Measurements from ENCODE around the gene FYN.
A peak's percentile ranks its signal among the peaks of the same experiment; 100 is the strongest.

FYN gene

GRCh38 chr6:111618407-111618806, 254.8 kb downstream of the FYN start:
- DNase-seq = no peak

- DNase-seq = no peak
These were observed 256.1 kb downstream of the FYN start for GRCh38 chr6:111617149-111617548.

DNA sequence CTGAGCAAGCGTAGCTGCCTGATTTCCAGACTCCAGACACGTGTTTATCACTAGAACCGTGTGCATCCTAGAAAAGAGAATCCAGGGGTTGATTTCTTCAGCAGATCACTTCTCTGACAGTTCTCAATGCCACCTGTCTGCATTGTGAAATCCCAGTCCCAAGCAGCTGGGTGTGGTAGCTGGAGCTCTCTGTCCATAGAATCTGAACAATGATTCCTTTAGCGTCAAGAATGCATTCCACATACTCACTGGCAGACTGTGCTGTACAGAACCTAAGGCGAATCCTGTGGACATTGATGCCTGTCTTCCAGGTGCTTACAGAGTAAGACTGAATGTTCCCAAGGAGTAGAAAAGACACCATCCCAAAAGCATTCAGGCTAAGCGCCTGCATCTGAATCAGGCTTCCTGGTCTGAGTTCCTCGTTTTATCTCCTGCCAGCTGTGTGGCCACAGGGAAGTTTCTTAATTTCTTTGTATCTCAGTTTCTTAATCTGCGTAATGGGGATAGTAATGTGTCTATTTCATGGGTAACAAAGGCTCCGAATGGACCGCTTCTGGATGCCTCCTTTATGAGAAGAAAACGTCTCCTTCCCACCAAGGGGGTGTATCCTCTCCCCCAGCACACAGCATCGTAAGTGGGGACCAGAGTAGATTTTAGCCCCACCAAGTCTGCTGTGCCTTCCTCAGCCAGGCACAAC, 257.2 kb downstream of the FYN start:
- DNase-seq = no peak

DNA sequence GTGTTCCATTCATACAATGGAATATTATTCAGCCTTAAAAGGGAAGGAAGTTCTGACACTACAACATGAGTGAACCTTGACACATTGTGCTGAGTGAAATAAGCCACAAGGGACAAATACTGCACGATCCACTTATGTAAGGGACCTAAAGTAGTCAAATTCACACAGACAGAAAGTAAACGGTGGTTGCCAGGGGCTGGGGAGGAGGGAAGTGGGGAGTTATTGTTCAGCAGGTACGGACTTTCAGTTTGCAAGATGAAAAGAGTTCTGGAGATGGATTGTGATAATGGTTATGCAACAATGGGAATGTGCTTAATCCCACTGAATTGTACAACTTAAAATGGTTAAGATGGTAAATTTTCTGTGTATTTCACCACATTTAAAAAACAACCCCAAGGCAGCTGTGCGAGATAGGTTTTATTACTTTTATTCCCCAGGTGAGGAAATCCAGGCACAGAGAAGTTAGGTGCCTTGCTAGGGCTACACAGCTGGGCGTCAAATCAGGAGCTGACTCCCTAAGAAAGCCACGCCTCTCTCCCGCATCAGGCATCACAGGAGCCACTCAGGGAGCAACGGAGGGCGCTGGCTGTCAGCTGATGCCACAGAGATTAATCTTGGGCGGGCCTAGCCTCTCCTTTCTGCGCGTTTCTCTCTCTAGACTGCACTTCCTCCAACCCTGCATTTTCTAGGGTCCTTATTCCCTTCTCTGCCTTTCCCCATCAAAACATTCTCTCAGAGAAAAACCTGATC, 258.2 kb downstream of the FYN start:
- DNase-seq = peak; percentile 66

DNA sequence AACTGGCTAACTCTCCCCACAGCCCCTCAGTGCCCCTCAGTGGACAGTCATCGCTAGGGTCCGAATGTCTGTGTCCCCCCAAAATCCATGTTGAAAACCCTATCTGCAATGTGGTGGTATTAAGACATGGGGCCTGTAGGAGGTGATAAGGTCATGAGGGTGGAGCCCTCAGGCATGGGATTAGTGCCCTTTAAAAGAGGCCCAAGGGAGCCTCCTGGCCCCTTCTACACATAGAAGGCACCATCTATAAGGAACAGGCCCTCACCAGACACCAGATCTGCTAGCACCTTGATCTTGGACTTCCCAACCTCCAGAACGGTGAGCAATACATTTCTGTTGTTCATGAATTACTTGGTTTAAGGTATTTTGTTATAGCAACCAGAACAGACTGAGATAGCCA, 260.9 kb downstream of the FYN start:
- DNase-seq = no peak

GRCh38 chr6:111610548-111611172, 262.6 kb downstream of the FYN start:
- DNase-seq = no peak
